HepG2 (cell line): ENCODE results near the gene TMEM167B. TPM values are rescaled to one million over a fixed set of nuclear protein-coding genes. Genes with fewer than 3 reads are reported as not detected.

Experiments
- ATAC-seq: fragments of 200-7000 bp; cut with Tn5 transposase; 3 replicates; pipeline ENCODE4 v1.9.1; 2020; ENCODE audit warnings: mild to moderate bottlenecking, moderate library complexity
- BruUV-seq: library from RNA; stranded (reverse); fragments of 400-500 nt; replicated peaks from 2 replicates; lab custom pipeline; 2021; lab: Mats Ljungman, UMichigan
- CTCF ChIA-PET: fragments of 300-600 bp; formaldehyde crosslinking; extraction: SDS; loops from one replicate; lab custom pipeline; 2021; ENCODE audit warnings: low total read pairs, inconsistent platforms, low intra/inter-chr PET ratio; lab: Yijun Ruan, JAX
- POLR2A ChIA-PET: fragments of 350-600 bp; sonication (Branson Sonifier 250); formaldehyde crosslinking; loops from one replicate; lab custom pipeline; 2020; ENCODE audit warnings: antibody characterized with exemption, inconsistent platforms; lab: Yijun Ruan, JAX
- DNase-seq: peaks from one replicate; pipeline ENCODE4 v3.0.0-alpha.2; 2015; ENCODE audit warnings: low spot score
- FAIRE-seq: peaks from 3 replicates; lab custom pipeline; 2011; peaks lifted over from hg19 to GRCh38; lab: Jason Lieb, UNC
- H2AFZ ChIP-seq: one replicate; pipeline ENCODE4 v1.6.1; 2011; ENCODE audit warnings: low read length, inconsistent platforms
- H3K27ac ChIP-seq: fragments of 300-600 bp; 3 replicates; pipeline ENCODE4 v1.8.0; 2011; ENCODE audit warnings: mixed run types, mild to moderate bottlenecking, mixed read lengths, low read length, inconsistent platforms; ENCODE audit not compliant: insufficient read depth; ENCODE audit errors: extremely low read length
- H3K27me3 ChIP-seq, 2 experiments: fragments of 200-600 bp in 1 of 2; 2 replicates in 1 of 2; 3 replicates in 1 of 2; pipeline versions ENCODE4 v1.6.0 to v1.8.0; 2011; ENCODE audit warnings: low read length in 2 of 2, mild to moderate bottlenecking in 2 of 2, moderate library complexity in 2 of 2, inconsistent platforms in 1 of 2; ENCODE audit not compliant: insufficient read depth in 2 of 2, control insufficient read depth in 1 of 2
- H3K36me3 ChIP-seq, 2 experiments: fragments of 200-600 bp in 1 of 2; replicated peaks in 1 of 2; 2 replicates in 1 of 2; 3 replicates in 1 of 2; pipeline versions ENCODE4 v1.5.1 to v1.8.0; 2011; ENCODE audit warnings: low read length in 2 of 2, inconsistent platforms in 1 of 2; ENCODE audit not compliant: insufficient read depth in 2 of 2, control insufficient read depth in 1 of 2
- H3K4me1 ChIP-seq: 2 replicates; pipeline ENCODE4 v1.5.1; 2012; ENCODE audit warnings: low read length, inconsistent platforms; ENCODE audit not compliant: insufficient read depth
- H3K4me2 ChIP-seq: 2 replicates; pipeline ENCODE4 v1.6.0; 2011; ENCODE audit warnings: low read depth, low read length, inconsistent platforms
- H3K4me3 ChIP-seq, 3 experiments: fragments of 200-600 bp in 1 of 3; sonication (generic), shearing (Covaris generic) in 1 of 3; replicated peaks in 1 of 3; 2 replicates each; pipeline ENCODE4 v1.5.1; 2011 to 2016; ENCODE audit warnings: low read length in 3 of 3, inconsistent platforms in 2 of 3, low read depth in 2 of 3, mild to moderate bottlenecking in 2 of 3, control low read depth in 1 of 3, mixed read lengths in 1 of 3; ENCODE audit not compliant: insufficient read depth in 1 of 3
- H3K79me2 ChIP-seq: one replicate; pipeline ENCODE4 v1.6.1; 2011; ENCODE audit warnings: low read length, inconsistent platforms; ENCODE audit not compliant: insufficient read depth
- H3K9ac ChIP-seq: 2 replicates; pipeline ENCODE4 v1.6.0; 2011; ENCODE audit warnings: mild to moderate bottlenecking, low read depth, low read length, inconsistent platforms; ENCODE audit not compliant: insufficient read depth
- H3K9me3 ChIP-seq: 2 replicates; pipeline ENCODE4 v1.5.1; 2012; ENCODE audit warnings: mild to moderate bottlenecking, low read length
- H4K20me1 ChIP-seq: 2 replicates; pipeline ENCODE4 v1.6.0; 2011; ENCODE audit warnings: inconsistent platforms, mild to moderate bottlenecking, low read length, moderate library complexity; ENCODE audit not compliant: insufficient read depth
- BATF2 ChIP-seq: sonication (generic); formaldehyde crosslinking; IDR thresholded peaks from 2 replicates; pipeline ENCODE4 v1.8.0; 2022; ENCODE audit warnings: mild to moderate bottlenecking, missing genetic modification reagents, moderate library complexity
- NBN ChIP-seq: fragments of 450-650 bp; conservative IDR thresholded peaks from 2 replicates; pipeline ENCODE4 v1.6.1; 2017
- SP4 ChIP-seq: sonication (generic); formaldehyde crosslinking; IDR thresholded peaks from 2 replicates; pipeline ENCODE4 v1.8.1; 2023; ENCODE audit warnings: mild to moderate bottlenecking, missing genetic modification reagents
- ZBTB3 ChIP-seq: sonication (generic); formaldehyde crosslinking; IDR thresholded peaks from 2 replicates; pipeline ENCODE4 v1.4.0; 2020; ENCODE audit warnings: low read depth, mild to moderate bottlenecking, moderate library complexity, missing genetic modification reagents, borderline replicate concordance
- ZNF296 ChIP-seq: sonication (generic); formaldehyde crosslinking; conservative IDR thresholded peaks from 2 replicates; pipeline ENCODE4 v1.5.0; 2020; ENCODE audit warnings: mild to moderate bottlenecking, missing genetic modification reagents
- ZNF780A ChIP-seq: sonication (generic); formaldehyde crosslinking; IDR thresholded peaks from 2 replicates; pipeline ENCODE4 v1.8.0; 2022; ENCODE audit warnings: mild to moderate bottlenecking, missing genetic modification reagents, moderate library complexity
- ZSCAN29 ChIP-seq: sonication (generic); formaldehyde crosslinking; conservative IDR thresholded peaks from 2 replicates; pipeline ENCODE4 v1.4.0; 2020; ENCODE audit warnings: mild to moderate bottlenecking, missing genetic modification reagents
- in situ Hi-C: cut with HindIII; loops from 2 replicates; pipeline ENCODE4 v1.10.0; 2017; ENCODE audit warnings: low pct_unique_long_range_greater_than_20kb; ENCODE audit not compliant: extremely low pct_ligation_motif_present
- intact Hi-C: fragments of 100-400 bp; cut with micrococcal nuclease; formaldehyde crosslinking; loops from one replicate; pipeline ENCODE4 v1.10.0; 2022; ENCODE audit not compliant: unreplicated experiment
- polyA plus RNA-seq, 8 experiments: library from polyadenylated mRNA; depleted of rRNA in 3 of 8; stranded (reverse) in 7 of 8; unstranded in 1 of 8; fragments of >200 nt; fragmentation: Illumina TruSeq in 4 of 8; extraction: Trizol in 4 of 8; gene quantifications; 2 replicates each; pipeline versions ENCODE4 v1.2.1 to v1.2.3, GENCODE V29; 2011 to 2016; ENCODE audit warnings: low read depth in 4 of 8, missing spikeins in 1 of 8, mixed read lengths in 1 of 8; ENCODE audit not compliant: insufficient read depth in 1 of 8
- total RNA-seq, 5 experiments: library from RNA; depleted of rRNA; stranded (reverse); fragments of >200 nt; fragmentation: Illumina TruSeq; extraction: Trizol; gene quantifications; 2 replicates each; pipeline ENCODE4 v1.2.3, GENCODE V29; 2016; ENCODE audit warnings: low read depth in 1 of 5
- TF ChIP-seq, protein P1 (sequence below): sonication (generic); formaldehyde crosslinking; IDR thresholded peaks from 2 replicates; pipeline ENCODE4 v1.9.0; 2021; ENCODE audit warnings: missing genetic modification reagents, mild to moderate bottlenecking, borderline replicate concordance

TMEM167B gene
- total and polyA plus RNA-seq, 2 of the 13 experiments (the other 11 are each of a cell fraction or from before 2014, with no cell fraction given): 9.5 to 22.4 TPM

DNA sequence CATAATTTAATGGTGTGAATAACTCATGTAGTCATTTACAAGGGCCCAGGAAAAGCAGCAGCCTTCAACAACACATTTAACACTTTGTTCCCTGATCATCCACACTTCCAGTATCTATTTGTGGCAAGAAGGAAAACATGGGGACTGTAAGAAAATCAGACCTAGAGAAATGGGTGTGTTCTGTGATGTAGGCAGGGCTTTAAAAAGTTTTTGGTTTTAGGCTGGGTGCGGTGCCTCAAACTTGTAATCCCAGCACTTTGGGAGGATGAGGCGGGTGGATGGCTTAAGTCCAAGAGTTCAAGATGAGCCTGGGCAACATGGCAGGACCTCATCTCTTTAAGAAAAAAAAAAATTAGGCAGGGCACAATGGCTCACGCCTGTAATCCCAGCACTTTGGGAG lies 34.5 kb upstream of the TMEM167B start (continued):
- TF ChIP-seq BATF2 (no peak), NBN (no peak), SP4 (no peak), ZNF296 (no peak), ZSCAN29 (CRISPR knock-in tag) (no peak), ZNF780A (CRISPR knock-in tag) (no peak)
- TF ChIP-seq, protein P1, sequence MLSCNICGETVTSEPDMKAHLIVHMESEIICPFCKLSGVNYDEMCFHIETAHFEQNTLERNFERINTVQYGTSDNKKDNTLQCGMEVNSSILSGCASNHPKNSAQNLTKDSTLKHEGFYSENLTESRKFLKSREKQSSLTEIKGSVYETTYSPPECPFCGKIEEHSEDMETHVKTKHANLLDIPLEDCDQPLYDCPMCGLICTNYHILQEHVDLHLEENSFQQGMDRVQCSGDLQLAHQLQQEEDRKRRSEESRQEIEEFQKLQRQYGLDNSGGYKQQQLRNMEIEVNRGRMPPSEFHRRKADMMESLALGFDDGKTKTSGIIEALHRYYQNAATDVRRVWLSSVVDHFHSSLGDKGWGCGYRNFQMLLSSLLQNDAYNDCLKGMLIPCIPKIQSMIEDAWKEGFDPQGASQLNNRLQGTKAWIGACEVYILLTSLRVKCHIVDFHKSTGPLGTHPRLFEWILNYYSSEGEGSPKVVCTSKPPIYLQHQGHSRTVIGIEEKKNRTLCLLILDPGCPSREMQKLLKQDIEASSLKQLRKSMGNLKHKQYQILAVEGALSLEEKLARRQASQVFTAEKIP (CRISPR knock-in tag): no peak

DNA sequence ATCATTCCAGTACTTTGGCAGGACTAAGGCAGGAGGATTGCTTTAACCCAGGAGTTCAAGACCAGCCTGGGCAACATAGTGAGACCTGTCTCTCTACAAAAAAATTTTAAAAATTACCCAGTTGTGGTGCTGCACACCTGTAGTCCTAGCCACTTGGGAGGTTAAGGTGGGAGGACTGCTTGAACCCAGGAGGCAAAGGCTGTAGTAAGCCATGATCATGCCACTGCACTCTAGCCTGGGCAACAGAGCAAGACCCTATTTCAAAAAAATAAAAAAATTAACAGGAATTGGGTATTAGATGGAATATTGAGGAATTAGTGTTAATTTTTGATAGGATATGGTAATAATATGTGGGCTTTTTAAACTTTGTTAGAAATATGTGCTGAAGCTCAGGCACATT lies 31.5 kb upstream of the TMEM167B start:
- FAIRE-seq (no peak), DNase-seq (no peak), ATAC-seq (no peak)
- POLR2A ChIA-PET: no interaction called here
- H3K4me2 ChIP-seq: no peak overlapping the region
- no peaks in the 10 kb centered on the region for H3K27me3 ChIP-seq
- no peak overlapping the region for H3K9ac ChIP-seq
- CTCF ChIA-PET: no interaction called here
- H2AFZ ChIP-seq: no peak overlapping the region
- H3K36me3 ChIP-seq: peaks cover 0 to 5% of the 10 kb centered on the region in 2 experiments; a peak in 2 of 5 replicates
- no peaks in the 10 kb centered on the region for H3K79me2 ChIP-seq
- H3K4me3 ChIP-seq: no peak overlapping the region
- in situ Hi-C loops (no loop called here), intact Hi-C loops (no loop called here)
- H3K9me3 ChIP-seq: no peaks in the 10 kb centered on the region
- no peaks in the 10 kb centered on the region for H4K20me1 ChIP-seq
- H3K27ac ChIP-seq: no peak overlapping the region
- peaks cover 9% of the 10 kb centered on the region; the same call in 1 of the 2 replicates for H3K4me1 ChIP-seq
- no TSS peak for BruUV-seq
- TF ChIP-seq ZBTB3 (CRISPR knock-in tag): no peak
